HEK293 (cell line): ENCODE measurements around the gene HOXD12.
A peak's percentile ranks its signal among the peaks of the same experiment; 100 is the strongest.

ENCODE experiments used
- GFI1B ChIP-seq: fragments of 450-650 bp; formaldehyde crosslinking; IDR thresholded peaks from 2 replicates; pipeline ENCODE4 v1.5.1; 2016; ENCODE audit warnings: missing biosample characterization, missing genetic modification characterization
- HOXA7 ChIP-seq: sonication (generic); formaldehyde crosslinking; IDR thresholded peaks from 2 replicates; pipeline ENCODE4 v1.8.1; 2022; ENCODE audit warnings: missing genetic modification reagents, borderline replicate concordance
- HOXC10 ChIP-seq: sonication (generic); formaldehyde crosslinking; IDR thresholded peaks from 2 replicates; pipeline ENCODE4 v1.8.1; 2023; ENCODE audit warnings: mild to moderate bottlenecking, missing genetic modification reagents
- ZFP37 ChIP-seq: fragments of 450-650 bp; formaldehyde crosslinking; IDR thresholded peaks from 2 replicates; pipeline ENCODE4 v1.5.1; 2016; ENCODE audit warnings: missing biosample characterization, missing genetic modification characterization
- ZNF138 ChIP-seq: fragments of 450-650 bp; formaldehyde crosslinking; IDR thresholded peaks from 2 replicates; pipeline ENCODE4 v1.5.1; 2016; ENCODE audit warnings: missing biosample characterization, missing genetic modification characterization, borderline replicate concordance
- ZNF2 ChIP-seq: fragments of 450-650 bp; formaldehyde crosslinking; IDR thresholded peaks from 2 replicates; pipeline ENCODE4 v1.5.1; 2016; ENCODE audit warnings: missing biosample characterization, missing genetic modification characterization
- ZNF214 ChIP-seq: fragments of 450-650 bp; formaldehyde crosslinking; IDR thresholded peaks from 2 replicates; pipeline ENCODE4 v1.5.1; 2017; ENCODE audit warnings: missing biosample characterization, mild to moderate bottlenecking, missing genetic modification characterization, borderline replicate concordance
- ZNF221 ChIP-seq: fragments of 450-650 bp; formaldehyde crosslinking; IDR thresholded peaks from 2 replicates; pipeline ENCODE4 v1.5.1; 2017; ENCODE audit warnings: missing biosample characterization, missing genetic modification characterization, borderline replicate concordance
- ZNF24 ChIP-seq: fragments of 450-650 bp; formaldehyde crosslinking; IDR thresholded peaks from 2 replicates; pipeline ENCODE4 v1.5.1; 2016; ENCODE audit warnings: missing biosample characterization, missing genetic modification characterization
- ZNF324 ChIP-seq: fragments of 450-650 bp; formaldehyde crosslinking; IDR thresholded peaks from 2 replicates; pipeline ENCODE4 v1.5.1; 2016; ENCODE audit warnings: missing biosample characterization, missing genetic modification characterization
- ZNF350 ChIP-seq: fragments of 450-650 bp; formaldehyde crosslinking; IDR thresholded peaks from 2 replicates; pipeline ENCODE4 v1.5.0; 2017; ENCODE audit warnings: missing biosample characterization, mild to moderate bottlenecking, missing genetic modification characterization
- ZNF37A ChIP-seq: fragments of 450-650 bp; IDR thresholded peaks from 2 replicates; pipeline ENCODE4 v1.5.1; 2018; ENCODE audit warnings: missing biosample characterization, missing genetic modification characterization
- ZNF391 ChIP-seq: fragments of 450-650 bp; formaldehyde crosslinking; IDR thresholded peaks from 2 replicates; pipeline ENCODE4 v1.5.1; 2016; ENCODE audit warnings: low read depth, missing biosample characterization, missing genetic modification characterization, borderline replicate concordance
- ZNF529 ChIP-seq: fragments of 450-650 bp; formaldehyde crosslinking; IDR thresholded peaks from 2 replicates; pipeline ENCODE4 v1.5.1; 2017; ENCODE audit warnings: missing genetic modification characterization, missing biosample characterization; ENCODE audit not compliant: insufficient replicate concordance
- ZNF600 ChIP-seq: fragments of 450-650 bp; formaldehyde crosslinking; IDR thresholded peaks from 2 replicates; pipeline ENCODE4 v1.5.1; 2016; ENCODE audit warnings: missing biosample characterization, missing genetic modification characterization
- ZNF624 ChIP-seq: fragments of 450-650 bp; formaldehyde crosslinking; IDR thresholded peaks from 2 replicates; pipeline ENCODE4 v1.5.1; 2017; ENCODE audit warnings: missing biosample characterization, missing genetic modification characterization
- ZNF626 ChIP-seq: fragments of 450-650 bp; sonication (Bioruptor Pico); formaldehyde crosslinking; IDR thresholded peaks from 2 replicates; pipeline ENCODE4 v1.5.1; 2018; ENCODE audit warnings: missing biosample characterization, missing genetic modification characterization, inconsistent platforms
- ZNF658 ChIP-seq: fragments of 450-650 bp; formaldehyde crosslinking; IDR thresholded peaks from 2 replicates; pipeline ENCODE4; 2016; ENCODE audit warnings: missing biosample characterization, missing genetic modification characterization
- ZNF707 ChIP-seq: fragments of 450-650 bp; formaldehyde crosslinking; IDR thresholded peaks from 2 replicates; pipeline ENCODE4 v1.5.1; 2016; ENCODE audit warnings: missing biosample characterization, missing genetic modification characterization
- ZNF747 ChIP-seq: fragments of 450-650 bp; formaldehyde crosslinking; IDR thresholded peaks from 2 replicates; pipeline ENCODE4 v1.5.1; 2016; ENCODE audit warnings: missing biosample characterization, missing genetic modification characterization
- ZNF785 ChIP-seq: fragments of 450-650 bp; formaldehyde crosslinking; IDR thresholded peaks from 2 replicates; pipeline ENCODE4 v1.5.1; 2016; ENCODE audit warnings: missing biosample characterization, missing genetic modification characterization
- ZSCAN23 ChIP-seq: fragments of 450-650 bp; formaldehyde crosslinking; IDR thresholded peaks from 2 replicates; pipeline ENCODE4 v1.5.1; 2016; ENCODE audit warnings: missing biosample characterization, missing genetic modification characterization
- TF ChIP-seq, protein P1 (sequence below): fragments of 450-650 bp; formaldehyde crosslinking; IDR thresholded peaks from 2 replicates; pipeline ENCODE4 v1.5.1; 2016; ENCODE audit warnings: missing biosample characterization, missing genetic modification characterization
- TF ChIP-seq, protein P2 (sequence below): fragments of 450-650 bp; formaldehyde crosslinking; optimal IDR thresholded peaks from 2 replicates; pipeline ENCODE3; 2016; ENCODE audit warnings: missing biosample characterization, mild to moderate bottlenecking, missing genetic modification characterization
- TF ChIP-seq, protein P3 (sequence below): fragments of 450-650 bp; formaldehyde crosslinking; IDR thresholded peaks from 2 replicates; pipeline ENCODE4 v1.5.1; 2016; ENCODE audit warnings: missing biosample characterization, missing genetic modification characterization
- TF ChIP-seq, protein P4 (sequence below): fragments of 450-650 bp; formaldehyde crosslinking; IDR thresholded peaks from 2 replicates; pipeline ENCODE4 v1.5.1; 2017; ENCODE audit warnings: missing biosample characterization, mild to moderate bottlenecking, missing genetic modification characterization, moderate library complexity
- TF ChIP-seq, protein P5 (sequence below): fragments of 450-650 bp; formaldehyde crosslinking; IDR thresholded peaks from 2 replicates; pipeline ENCODE4 v1.5.1; 2016; ENCODE audit warnings: missing biosample characterization, missing genetic modification characterization
- TF ChIP-seq, protein P6 (sequence below): fragments of 450-650 bp; formaldehyde crosslinking; IDR thresholded peaks from 2 replicates; pipeline ENCODE4 v1.5.1; 2017; ENCODE audit warnings: missing biosample characterization, missing genetic modification characterization

HOXD12 gene

DNA sequence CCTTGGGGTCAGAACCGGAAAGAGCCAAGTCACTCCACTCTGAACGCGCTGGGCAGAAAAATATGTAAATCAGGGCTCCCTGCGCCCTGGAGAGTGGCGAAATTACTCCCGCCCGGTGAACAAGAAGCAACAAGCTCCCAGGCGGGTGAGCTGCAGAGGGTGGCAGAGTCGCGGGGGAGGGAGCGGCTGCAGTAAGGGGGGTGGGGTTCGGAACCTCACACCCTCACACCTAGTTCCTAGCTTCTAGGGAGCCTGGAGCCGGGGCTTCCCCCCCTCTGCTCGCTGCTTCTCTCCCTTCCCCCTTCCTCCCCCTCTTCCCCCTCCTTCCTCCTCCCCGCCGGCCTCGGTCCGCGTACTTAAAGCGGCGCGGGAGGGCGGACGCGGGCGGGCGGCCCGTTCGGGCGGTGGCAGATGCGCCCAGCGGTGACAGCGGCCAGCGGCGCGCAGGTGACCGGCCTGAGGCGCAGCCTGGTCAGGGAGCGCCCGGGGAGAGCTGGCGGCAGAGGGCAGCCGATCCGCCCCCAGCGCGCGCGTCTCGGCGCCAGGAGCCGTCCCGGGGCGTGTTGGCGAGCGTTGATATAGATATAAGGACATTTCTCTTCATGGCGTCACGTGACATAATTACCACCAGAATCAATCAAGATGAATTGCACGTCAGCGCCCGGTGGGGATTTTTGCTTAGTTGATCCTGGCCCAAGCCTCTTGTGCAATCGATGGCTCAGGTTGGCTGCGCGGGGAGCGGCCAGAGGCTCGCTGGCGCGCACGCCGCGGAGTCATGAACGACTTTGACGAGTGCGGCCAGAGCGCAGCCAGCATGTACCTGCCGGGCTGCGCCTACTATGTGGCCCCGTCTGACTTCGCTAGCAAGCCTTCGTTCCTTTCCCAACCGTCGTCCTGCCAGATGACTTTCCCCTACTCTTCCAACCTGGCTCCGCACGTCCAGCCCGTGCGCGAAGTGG is 7.3 kb downstream of the HOXD12 start, which contains the start of gene HOXD11 (continued):
- TF ChIP-seq, protein P1, sequence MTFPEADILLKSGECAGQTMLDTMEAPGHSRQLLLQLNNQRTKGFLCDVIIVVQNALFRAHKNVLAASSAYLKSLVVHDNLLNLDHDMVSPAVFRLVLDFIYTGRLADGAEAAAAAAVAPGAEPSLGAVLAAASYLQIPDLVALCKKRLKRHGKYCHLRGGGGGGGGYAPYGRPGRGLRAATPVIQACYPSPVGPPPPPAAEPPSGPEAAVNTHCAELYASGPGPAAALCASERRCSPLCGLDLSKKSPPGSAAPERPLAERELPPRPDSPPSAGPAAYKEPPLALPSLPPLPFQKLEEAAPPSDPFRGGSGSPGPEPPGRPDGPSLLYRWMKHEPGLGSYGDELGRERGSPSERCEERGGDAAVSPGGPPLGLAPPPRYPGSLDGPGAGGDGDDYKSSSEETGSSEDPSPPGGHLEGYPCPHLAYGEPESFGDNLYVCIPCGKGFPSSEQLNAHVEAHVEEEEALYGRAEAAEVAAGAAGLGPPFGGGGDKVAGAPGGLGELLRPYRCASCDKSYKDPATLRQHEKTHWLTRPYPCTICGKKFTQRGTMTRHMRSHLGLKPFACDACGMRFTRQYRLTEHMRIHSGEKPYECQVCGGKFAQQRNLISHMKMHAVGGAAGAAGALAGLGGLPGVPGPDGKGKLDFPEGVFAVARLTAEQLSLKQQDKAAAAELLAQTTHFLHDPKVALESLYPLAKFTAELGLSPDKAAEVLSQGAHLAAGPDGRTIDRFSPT (tag by site-specific recombination), result peak; percentile 18; the same call in 1 of the 2 replicates
- TF ChIP-seq ZNF350 (no peak), ZNF626 (tag by site-specific recombination) (no peak), ZFP37 (tag by site-specific recombination) (peak; percentile 85; the same call in 1 of the 2 replicates), ZNF624 (tag by site-specific recombination) (no peak), ZSCAN23 (0 out of 2 replicates have a peak, but pooled peaks have one; percentile 38), ZNF707 (no peak), ZNF785 (tag by site-specific recombination) (no peak), GFI1B (tag by site-specific recombination) (0 out of 2 replicates have a peak, but pooled peaks have one; percentile 49), ZNF391 (tag by site-specific recombination) (peak; percentile 45; the same call in 1 of the 2 replicates), ZNF221 (tag by site-specific recombination) (no peak), ZNF138 (tag by site-specific recombination) (no peak), ZNF529 (tag by site-specific recombination) (no peak), ZNF747 (tag by site-specific recombination) (no peak), ZNF214 (tag by site-specific recombination) (no peak), ZNF24 (tag by site-specific recombination) (peak; percentile 30; the same call in 1 of the 2 replicates), ZNF324 (tag by site-specific recombination) (peak; percentile 38), ZNF658 (tag by site-specific recombination) (no peak), ZNF2 (peak; percentile 18; the same call in 1 of the 2 replicates), HOXA7 (no peak), ZNF600 (tag by site-specific recombination) (peak; percentile 56), HOXC10 (CRISPR knock-in tag) (no peak; the same call in 1 of the 2 replicates), ZNF37A (tag by site-specific recombination) (no peak)
- TF ChIP-seq, protein P2, sequence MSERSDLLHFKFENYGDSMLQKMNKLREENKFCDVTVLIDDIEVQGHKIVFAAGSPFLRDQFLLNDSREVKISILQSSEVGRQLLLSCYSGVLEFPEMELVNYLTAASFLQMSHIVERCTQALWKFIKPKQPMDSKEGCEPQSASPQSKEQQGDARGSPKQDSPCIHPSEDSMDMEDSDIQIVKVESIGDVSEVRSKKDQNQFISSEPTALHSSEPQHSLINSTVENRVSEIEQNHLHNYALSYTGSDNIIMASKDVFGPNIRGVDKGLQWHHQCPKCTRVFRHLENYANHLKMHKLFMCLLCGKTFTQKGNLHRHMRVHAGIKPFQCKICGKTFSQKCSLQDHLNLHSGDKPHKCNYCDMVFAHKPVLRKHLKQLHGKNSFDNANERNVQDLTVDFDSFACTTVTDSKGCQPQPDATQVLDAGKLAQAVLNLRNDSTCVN (tag by site-specific recombination), result peak; percentile 88
- TF ChIP-seq, protein P3, sequence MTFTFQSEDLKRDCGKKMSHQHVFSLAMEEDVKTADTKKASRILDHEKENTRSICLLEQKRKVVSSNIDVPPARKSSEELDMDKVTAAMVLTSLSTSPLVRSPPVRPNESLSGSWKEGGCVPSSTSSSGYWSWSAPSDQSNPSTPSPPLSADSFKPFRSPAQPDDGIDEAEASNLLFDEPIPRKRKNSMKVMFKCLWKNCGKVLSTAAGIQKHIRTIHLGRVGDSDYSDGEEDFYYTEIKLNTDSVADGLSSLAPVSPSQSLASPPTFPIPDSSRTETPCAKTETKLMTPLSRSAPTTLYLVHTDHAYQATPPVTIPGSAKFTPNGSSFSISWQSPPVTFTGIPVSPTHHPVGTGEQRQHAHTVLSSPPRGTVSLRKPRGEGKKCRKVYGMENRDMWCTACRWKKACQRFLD (tag by site-specific recombination), result no peak
- TF ChIP-seq, protein P4, sequence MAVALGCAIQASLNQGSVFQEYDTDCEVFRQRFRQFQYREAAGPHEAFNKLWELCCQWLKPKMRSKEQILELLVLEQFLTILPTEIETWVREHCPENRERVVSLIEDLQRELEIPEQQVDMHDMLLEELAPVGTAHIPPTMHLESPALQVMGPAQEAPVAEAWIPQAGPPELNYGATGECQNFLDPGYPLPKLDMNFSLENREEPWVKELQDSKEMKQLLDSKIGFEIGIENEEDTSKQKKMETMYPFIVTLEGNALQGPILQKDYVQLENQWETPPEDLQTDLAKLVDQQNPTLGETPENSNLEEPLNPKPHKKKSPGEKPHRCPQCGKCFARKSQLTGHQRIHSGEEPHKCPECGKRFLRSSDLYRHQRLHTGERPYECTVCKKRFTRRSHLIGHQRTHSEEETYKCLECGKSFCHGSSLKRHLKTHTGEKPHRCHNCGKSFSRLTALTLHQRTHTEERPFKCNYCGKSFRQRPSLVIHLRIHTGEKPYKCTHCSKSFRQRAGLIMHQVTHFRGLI (tag by site-specific recombination), result peak; percentile 56; the same call in 1 of the 2 replicates
- TF ChIP-seq, protein P5, sequence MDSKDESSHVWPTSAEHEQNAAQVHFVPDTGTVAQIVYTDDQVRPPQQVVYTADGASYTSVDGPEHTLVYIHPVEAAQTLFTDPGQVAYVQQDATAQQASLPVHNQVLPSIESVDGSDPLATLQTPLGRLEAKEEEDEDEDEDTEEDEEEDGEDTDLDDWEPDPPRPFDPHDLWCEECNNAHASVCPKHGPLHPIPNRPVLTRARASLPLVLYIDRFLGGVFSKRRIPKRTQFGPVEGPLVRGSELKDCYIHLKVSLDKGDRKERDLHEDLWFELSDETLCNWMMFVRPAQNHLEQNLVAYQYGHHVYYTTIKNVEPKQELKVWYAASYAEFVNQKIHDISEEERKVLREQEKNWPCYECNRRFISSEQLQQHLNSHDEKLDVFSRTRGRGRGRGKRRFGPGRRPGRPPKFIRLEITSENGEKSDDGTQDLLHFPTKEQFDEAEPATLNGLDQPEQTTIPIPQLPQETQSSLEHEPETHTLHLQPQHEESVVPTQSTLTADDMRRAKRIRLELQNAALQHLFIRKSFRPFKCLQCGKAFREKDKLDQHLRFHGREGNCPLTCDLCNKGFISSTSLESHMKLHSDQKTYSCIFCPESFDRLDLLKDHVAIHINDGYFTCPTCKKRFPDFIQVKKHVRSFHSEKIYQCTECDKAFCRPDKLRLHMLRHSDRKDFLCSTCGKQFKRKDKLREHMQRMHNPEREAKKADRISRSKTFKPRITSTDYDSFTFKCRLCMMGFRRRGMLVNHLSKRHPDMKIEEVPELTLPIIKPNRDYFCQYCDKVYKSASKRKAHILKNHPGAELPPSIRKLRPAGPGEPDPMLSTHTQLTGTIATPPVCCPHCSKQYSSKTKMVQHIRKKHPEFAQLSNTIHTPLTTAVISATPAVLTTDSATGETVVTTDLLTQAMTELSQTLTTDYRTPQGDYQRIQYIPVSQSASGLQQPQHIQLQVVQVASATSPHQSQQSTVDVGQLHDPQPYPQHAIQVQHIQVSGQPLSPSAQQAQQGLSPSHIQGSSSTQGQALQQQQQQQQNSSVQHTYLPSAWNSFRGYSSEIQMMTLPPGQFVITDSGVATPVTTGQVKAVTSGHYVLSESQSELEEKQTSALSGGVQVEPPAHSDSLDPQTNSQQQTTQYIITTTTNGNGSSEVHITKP (tag by site-specific recombination), result peak; percentile 87
- TF ChIP-seq, protein P6, sequence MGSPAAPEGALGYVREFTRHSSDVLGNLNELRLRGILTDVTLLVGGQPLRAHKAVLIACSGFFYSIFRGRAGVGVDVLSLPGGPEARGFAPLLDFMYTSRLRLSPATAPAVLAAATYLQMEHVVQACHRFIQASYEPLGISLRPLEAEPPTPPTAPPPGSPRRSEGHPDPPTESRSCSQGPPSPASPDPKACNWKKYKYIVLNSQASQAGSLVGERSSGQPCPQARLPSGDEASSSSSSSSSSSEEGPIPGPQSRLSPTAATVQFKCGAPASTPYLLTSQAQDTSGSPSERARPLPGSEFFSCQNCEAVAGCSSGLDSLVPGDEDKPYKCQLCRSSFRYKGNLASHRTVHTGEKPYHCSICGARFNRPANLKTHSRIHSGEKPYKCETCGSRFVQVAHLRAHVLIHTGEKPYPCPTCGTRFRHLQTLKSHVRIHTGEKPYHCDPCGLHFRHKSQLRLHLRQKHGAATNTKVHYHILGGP (tag by site-specific recombination), result no peak
